ENCODE data around the gene HDAC4.

DNA sequence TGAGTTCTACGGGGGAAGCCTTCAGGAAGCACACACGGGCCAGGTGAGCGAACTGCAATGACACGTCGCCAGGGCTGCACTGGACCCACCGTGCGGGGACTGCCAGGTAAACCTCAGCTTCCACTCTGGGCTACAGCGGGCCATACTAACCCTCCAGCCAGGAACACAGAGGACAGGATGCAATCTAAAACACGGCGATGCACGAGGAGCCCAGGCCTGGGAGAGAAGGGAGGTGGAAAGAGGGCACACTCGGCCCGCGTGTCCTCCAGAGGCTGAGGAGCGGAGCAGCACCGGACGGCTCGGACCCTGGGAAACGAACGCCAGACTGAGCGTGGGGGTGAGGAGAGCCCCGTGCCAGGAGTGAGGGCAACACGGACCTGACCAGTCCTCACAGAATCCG, 69.3 kb downstream of the HDAC4 start:
- TF ChIP-seq EZH2phosphoT487 (IDR thresholded peaks at IDR 0.05; ENCODE audit: unreplicated experiment) (no peak), POLR2AphosphoS5 (IDR thresholded peaks at IDR 0.05; ENCODE audit: low read depth) (no peak), EZH2 (IDR thresholded peaks at IDR 0.05; ENCODE audit: low read depth, unreplicated experiment) (no peak), CREB1 (CRISPR knock-in tag; IDR thresholded peaks at IDR 0.05; ENCODE audit: low read depth) (no peak)
- TF ChIP-seq, protein P1, sequence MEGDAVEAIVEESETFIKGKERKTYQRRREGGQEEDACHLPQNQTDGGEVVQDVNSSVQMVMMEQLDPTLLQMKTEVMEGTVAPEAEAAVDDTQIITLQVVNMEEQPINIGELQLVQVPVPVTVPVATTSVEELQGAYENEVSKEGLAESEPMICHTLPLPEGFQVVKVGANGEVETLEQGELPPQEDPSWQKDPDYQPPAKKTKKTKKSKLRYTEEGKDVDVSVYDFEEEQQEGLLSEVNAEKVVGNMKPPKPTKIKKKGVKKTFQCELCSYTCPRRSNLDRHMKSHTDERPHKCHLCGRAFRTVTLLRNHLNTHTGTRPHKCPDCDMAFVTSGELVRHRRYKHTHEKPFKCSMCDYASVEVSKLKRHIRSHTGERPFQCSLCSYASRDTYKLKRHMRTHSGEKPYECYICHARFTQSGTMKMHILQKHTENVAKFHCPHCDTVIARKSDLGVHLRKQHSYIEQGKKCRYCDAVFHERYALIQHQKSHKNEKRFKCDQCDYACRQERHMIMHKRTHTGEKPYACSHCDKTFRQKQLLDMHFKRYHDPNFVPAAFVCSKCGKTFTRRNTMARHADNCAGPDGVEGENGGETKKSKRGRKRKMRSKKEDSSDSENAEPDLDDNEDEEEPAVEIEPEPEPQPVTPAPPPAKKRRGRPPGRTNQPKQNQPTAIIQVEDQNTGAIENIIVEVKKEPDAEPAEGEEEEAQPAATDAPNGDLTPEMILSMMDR (conservative IDR thresholded peaks at IDR 0.05; ENCODE audit: low read depth in 2 of 2), result no peak
- TF ChIP-seq, protein P2, sequence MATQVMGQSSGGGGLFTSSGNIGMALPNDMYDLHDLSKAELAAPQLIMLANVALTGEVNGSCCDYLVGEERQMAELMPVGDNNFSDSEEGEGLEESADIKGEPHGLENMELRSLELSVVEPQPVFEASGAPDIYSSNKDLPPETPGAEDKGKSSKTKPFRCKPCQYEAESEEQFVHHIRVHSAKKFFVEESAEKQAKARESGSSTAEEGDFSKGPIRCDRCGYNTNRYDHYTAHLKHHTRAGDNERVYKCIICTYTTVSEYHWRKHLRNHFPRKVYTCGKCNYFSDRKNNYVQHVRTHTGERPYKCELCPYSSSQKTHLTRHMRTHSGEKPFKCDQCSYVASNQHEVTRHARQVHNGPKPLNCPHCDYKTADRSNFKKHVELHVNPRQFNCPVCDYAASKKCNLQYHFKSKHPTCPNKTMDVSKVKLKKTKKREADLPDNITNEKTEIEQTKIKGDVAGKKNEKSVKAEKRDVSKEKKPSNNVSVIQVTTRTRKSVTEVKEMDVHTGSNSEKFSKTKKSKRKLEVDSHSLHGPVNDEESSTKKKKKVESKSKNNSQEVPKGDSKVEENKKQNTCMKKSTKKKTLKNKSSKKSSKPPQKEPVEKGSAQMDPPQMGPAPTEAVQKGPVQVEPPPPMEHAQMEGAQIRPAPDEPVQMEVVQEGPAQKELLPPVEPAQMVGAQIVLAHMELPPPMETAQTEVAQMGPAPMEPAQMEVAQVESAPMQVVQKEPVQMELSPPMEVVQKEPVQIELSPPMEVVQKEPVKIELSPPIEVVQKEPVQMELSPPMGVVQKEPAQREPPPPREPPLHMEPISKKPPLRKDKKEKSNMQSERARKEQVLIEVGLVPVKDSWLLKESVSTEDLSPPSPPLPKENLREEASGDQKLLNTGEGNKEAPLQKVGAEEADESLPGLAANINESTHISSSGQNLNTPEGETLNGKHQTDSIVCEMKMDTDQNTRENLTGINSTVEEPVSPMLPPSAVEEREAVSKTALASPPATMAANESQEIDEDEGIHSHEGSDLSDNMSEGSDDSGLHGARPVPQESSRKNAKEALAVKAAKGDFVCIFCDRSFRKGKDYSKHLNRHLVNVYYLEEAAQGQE (IDR thresholded peaks at IDR 0.05; ENCODE audit: unreplicated experiment), result no peak

Measured in GM23338 (cell line).